GM19438 (cell line): ENCODE data around the gene FAM120A.
A peak's percentile ranks its signal among the peaks of the same experiment; 100 is the strongest.

Experiments used
- ATAC-seq: cut with Tn5 transposase; IDR thresholded peaks from one replicate; pipeline ENCODE4 v1.9.1; 2021; ENCODE audit warnings: low read depth; ENCODE audit not compliant: unreplicated experiment

Gene FAM120A

DNA sequence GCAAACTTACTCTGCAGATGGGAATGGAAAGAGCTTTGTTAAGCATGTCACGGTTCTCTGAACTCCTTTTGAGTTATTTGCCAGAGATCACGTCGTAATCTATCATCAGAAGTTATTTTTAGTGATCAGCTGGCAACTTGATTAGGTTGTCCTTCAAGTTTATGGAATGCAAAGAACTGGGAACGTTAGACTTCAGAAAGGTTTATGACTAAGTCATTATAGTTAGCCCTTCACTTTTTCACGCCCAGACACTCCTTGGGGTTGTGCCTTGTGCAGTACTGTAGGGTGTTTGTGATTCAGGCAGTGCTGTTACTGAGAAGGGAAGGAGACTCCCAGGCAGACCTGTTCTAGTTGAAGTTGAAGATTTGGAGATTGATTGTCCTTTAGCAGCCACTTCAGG is 98.1 kb downstream of the FAM120A start:
- no peak for ATAC-seq

DNA sequence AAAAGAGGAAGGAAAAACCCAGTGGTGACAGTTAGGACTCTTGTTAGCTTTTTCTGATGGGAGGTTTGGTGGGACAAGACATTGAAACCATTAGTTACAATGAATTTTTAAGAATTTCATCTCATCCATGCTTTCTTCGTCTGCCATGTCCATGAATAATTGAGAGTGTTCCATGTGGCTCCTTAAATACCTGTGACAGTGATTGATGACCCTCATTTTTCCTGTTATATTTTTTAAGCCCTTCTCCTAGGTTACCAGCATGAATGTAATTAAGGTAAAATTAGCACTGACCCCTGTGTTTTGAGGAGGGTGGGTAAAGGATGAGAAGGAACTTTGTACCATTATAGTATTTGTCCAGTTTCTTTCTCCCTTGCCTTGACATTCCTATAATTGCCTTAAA is 101.4 kb downstream of the FAM120A start:
- no peak for ATAC-seq

DNA sequence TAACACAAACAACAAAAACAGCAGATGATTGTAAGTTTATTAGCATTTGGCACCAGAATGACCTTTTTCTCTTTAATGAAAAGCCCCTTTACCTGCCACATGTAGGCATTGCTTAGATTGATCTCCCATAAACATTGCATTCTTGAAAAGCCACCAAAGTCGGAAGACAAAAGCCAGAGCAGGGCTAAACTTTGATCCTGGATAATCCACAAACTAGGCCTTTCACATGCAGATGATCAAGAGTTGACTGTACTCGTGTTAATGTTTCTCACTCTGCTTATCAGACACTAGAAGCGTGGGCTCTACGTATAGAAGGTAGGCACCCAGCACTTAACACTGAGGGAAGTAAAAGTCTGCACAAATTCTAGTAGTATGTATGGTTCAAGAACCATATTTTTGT is 103.9 kb downstream of the FAM120A start:
- ATAC-seq: no peak

DNA sequence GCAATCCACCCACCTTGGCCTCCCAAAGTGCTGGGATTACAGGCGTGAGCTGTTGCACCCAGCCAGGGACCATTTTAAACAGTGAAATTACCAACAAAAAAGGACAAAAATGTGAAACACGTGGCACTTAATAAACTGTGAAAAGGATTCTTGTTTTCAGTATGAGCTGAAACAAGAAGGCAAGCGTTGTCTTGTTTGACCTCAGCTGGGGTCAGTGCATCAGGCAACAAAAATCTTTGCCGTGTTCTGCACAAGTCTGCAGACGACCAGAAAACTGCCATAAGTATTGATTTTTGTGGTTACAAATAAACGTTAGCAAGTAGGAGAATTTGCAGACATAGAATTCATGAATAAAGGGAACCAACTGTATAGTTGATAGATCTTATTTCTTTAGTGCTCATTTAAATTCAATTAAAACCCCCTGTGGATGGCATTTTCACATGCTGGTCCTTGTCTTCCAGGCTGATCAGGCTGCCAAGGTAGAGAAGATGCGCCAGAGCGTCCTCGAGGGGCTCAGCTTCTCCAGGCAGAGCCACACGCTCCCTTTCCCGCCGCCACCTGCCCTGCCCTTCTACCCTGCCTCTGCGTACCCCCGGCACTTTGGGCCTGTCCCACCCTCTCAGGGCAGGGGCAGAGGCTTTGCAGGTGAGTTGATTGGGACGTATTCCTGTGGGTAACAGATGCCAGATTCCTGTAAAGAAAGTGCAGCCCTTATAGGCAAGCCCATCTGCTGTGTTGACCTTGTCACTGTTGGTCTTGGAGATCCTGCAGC is 106.1 kb downstream of the FAM120A start:
- ATAC-seq: no peak

DNA sequence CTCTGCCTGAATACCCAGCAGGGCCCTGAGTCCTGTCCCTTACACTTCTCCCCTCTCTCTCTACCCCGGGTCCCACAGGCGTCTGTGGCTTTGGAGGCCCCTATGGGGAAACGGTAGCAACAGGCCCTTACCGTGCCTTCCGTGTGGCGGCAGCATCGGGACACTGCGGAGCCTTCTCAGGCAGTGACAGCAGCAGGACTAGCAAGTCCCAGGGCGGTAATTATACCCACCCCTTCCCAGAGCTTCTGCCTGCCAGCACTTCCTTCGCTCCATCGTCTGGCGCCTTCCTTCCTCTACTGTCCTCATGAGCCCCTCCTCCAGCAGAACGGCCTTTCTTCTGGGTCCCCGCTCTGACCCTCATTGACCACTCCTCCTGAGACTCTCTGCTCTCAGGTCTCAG is 107.0 kb downstream of the FAM120A start:
- ATAC-seq: no peak

DNA sequence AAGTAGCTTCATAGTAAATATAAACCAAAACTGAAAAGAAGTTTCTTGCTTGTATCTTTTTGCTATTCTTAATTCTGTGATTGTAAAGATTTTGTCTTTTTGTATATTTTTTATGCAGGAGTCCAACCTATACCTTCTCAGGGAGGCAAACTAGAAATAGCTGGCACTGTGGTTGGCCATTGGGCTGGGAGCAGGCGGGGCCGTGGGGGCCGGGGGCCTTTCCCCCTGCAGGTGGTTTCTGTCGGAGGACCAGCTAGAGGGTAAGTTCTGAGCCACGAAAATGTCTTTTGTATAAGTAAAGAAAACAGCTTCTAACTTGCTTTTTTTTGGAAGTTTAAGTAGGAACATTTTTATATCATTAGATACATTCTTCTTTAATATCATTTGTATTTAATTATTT is 109.5 kb downstream of the FAM120A start:
- no peak for ATAC-seq

DNA sequence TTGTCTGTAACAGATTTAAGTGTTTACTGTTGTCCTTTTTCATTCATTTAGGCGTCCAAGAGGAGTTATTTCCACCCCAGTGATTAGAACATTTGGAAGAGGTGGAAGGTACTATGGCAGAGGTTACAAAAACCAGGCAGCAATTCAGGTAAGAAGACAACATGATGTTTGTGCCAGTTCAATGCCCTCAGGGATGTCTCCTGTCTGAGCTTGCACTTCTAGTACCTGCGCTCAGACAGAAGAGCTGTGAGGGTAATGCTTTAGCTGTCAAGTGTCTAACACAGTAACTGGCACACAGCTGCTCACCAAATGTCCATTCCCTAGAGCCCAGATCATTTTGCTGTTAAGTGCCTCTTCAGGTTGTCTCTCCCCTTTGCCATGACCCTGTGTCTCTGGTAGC is 110.7 kb downstream of the FAM120A start:
- no peak for ATAC-seq

DNA sequence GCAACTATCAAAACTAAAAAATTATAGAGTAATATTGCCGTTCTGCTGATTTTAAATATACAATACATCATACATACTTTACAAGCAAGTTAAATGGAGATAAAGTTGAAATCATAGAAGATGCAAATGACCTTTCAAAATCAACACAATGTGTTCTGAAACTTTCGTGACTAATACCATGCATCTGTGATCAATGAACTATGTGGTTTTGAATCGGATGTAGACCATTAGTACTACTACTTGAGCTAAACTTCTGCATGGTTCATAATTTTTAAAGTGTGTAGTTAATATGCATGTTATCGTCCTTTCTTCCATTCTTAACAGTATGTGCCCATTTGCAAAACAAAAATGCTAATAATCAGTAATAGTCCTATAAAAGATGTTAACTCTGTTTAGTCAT is 113.6 kb downstream of the FAM120A start:
- no peak for ATAC-seq

DNA sequence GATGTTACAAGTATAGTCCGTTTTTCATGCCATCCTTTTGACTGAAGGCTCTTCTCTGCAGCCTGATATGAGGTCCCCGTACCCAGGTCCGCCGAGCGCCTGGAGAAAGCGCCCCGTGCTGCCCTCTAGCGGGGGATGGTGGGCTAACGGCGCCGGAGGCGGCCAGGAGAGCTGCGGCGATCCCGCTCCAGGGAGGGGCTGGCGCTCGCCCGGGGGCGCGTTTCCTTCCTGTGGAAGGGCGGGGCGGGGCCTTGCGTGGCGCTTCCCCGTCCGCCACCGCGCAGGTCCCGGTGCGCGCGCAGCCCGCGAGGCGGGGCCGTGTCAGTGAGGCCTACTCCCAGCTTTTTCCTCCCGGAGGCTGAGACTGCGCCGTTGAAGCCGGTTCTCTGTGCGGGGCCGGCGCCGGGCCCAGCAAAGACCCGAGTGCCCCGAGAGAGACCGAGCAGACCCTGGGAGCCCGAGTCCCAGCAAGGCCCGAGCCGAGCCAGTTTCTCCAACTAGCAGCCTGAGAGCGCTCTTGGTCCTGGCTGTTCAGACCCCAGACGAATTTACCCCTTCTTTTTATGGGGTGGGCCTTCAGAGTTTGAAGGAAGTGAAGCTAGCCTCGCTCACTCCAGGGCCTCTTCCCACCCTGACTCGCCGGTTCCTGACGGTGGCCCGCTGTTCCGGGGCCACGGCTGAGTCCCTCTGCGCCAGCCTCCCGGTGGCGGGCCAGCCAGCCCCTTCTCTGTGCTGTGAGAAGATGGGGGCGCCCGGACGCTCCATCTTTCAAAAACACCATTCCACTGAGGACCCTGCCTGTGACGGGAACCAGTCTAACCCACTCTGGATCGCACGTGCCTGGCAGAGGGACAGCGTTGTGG is 115.2 kb downstream of the FAM120A start:
- peak; percentile 88 for ATAC-seq

DNA sequence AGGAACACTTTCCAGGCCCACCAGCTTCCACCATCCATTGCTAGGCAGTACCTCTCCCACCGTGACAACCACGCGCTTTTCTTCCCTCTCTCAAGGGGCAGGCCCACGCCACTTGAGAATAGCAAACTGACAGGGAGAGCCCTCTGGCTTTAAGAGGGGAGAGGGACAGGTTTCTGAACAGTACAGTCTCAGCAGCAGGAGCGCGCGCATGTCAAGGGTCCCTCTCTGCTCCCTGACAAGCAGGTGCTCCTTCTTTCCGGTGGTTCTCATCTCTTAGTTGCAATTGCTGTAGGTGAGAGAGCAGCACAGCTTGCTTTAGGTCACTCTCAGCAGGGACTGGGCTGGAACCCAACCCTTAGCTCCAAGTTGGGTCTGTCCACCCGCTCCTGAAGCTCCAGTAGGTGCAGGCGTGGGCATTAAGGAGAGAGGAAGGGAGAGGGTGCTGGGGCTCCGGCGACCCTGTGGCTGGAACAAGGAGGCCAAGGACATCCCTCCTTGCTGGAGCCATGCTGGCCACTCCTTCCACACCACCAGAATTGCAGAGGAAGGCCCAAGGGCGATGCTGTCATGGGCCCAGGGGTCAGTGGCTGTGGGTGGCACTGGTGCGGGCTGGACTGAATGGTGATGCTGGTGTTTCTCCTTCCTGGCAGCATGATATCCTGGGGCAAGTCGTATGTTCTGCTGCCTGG is 115.9 kb downstream of the FAM120A start:
- ATAC-seq: no peak

DNA sequence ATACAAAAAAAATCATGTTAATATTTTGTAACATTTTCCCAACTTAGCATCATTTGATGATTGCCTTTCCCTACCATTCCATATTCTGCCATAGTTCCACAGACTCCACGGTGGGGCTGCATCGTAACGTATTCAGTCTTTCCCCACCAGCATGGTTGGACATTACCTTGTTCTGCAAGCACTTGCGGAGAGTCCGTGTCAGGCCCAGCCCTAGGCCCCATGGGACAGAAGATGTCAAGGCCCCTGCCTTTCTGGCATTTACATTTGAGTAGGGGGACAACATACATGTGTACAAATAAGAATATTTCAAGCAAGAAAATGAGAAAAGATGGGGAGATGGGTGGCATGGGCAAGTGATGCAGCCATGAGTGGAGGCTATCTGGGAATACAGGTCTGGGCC is 116.7 kb downstream of the FAM120A start:
- no peak for ATAC-seq

DNA sequence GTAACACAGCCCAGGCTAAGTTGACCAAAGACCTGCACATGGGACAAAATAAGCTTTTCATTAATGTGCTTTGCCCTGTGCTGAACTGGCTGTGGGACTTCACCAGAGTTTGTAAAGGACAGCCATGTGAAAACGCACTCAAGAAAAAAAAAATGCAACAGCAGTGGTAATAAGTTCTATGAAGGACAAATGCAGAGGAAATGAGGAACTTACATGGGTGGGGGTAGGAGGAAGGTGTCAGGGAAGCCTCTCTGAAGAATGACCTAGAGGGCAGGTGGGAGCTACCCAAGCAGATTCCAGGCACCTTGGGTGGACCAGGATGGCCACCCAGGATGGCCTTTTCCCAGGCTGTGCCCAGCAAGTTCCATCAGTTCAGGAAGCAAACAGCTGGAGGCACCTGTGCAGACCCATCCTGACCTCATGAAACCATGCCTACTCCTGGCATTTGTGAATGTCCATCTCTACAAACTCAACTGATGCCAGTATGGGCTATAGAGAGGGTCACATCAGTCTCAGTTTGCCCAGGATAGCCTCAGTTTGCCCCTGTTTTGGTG is 118.2 kb downstream of the FAM120A start:
- no peak for ATAC-seq

DNA sequence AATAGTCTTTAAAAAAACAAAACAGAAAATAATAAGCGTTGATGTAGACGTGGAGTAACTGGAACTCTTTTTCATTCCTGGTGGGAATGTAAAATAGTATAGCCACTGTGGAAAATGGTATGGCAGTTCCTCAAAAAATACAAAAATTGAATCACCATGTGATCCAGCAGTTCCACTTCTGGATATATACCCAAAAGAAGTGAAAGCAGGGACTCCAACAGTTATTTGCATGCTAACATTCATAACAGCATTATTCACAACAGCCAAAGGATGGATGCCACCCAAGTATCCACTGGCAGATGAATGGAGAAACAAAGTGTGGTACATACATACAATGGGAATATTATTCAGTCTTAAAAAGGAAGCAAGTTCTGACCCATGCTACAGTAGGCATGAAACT is 120.7 kb downstream of the FAM120A start:
- no peak for ATAC-seq

DNA sequence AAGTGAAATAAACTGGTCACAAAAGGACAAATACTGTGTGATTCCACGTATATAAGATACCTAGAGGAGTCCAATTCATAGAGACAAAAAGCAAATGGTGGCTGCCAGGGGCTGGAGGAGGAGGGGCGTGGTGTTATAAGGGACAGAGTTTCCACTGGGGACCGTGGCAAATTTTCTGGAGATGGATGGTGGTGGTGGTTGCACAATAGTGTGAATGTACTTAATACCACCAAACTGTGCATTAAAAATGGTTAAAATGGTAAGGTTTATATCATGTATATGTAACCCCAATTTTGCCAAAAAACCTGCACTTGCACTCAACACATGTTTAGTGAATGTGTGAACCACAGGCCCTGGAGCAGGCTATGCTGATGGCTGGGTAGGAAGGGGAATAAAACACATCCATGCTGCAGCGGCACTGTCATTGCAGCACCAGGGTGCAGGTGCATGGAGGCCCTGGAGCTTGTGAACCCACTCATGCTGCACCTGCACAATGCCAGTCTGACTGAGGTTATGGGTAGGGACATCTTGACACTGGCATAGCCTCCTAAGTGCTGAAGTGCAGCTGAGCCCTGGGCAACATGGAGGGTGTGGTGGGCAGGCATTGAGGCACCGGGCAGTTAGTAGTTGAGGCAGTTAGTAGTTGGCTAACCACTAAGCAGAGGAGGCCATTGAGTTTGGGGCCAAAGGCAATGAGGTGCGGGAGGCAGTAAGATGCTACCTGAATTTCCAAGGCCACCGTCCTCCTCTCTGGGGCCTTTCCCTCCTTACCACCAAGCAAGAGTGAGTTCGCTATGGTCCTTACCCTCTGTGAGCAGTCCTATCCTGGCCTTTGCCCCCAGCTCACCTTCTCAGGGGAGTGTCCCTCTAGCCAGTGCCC is 121.4 kb downstream of the FAM120A start:
- ATAC-seq: no peak

DNA sequence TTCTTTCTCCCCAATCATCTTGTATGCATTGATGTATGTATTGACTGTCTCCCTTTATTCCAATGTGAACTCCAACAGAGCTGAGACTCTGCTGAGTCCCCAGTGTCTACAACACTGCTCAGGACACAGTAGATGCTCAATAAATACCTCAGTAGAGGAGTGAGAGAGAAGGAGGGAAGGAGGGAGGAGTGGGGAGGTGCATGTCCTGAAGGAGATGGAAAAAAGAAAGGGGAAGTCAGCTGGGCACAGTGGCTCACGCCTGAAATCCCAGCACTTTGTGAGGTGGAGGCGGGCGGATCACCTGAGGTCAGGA is 122.0 kb downstream of the FAM120A start:
- no peak for ATAC-seq

DNA sequence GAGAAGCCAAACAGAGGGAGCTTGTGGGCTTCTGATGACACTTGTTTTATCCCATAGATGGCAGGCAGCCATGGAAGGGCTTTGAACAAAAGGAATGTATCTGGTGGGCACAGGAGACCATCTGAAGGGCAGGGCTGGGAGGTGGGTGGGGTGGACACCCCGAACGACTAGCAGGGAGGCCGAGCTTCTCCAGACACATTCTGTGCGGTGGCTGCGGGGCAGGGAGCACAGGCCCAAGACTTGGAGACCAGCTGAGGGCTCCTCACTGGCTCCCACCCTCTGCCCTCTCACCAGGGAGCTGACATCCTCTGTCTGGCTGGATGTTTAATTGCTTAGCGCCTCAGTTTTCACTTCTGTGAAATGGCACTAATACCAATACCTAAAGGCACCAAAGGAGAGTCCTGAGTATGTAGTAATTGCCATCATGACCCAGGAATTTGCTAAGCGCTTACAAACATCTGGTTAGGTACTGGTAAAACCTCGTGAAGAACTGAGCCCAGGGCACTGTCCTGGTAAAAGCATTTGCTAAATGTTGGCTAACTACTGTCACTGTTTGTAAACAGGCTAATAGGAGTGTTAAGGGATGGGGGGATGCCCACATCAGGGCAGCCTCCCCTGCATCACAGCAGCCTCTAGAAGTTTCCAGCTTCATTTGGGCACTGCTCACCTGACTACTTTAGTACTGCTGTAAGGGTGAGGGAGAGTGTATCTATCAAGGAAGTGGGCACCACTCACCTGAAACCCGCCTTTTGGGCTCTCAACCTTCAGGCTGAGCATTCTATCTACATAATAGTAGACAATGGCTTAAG is 122.8 kb downstream of the FAM120A start:
- no peak for ATAC-seq

DNA sequence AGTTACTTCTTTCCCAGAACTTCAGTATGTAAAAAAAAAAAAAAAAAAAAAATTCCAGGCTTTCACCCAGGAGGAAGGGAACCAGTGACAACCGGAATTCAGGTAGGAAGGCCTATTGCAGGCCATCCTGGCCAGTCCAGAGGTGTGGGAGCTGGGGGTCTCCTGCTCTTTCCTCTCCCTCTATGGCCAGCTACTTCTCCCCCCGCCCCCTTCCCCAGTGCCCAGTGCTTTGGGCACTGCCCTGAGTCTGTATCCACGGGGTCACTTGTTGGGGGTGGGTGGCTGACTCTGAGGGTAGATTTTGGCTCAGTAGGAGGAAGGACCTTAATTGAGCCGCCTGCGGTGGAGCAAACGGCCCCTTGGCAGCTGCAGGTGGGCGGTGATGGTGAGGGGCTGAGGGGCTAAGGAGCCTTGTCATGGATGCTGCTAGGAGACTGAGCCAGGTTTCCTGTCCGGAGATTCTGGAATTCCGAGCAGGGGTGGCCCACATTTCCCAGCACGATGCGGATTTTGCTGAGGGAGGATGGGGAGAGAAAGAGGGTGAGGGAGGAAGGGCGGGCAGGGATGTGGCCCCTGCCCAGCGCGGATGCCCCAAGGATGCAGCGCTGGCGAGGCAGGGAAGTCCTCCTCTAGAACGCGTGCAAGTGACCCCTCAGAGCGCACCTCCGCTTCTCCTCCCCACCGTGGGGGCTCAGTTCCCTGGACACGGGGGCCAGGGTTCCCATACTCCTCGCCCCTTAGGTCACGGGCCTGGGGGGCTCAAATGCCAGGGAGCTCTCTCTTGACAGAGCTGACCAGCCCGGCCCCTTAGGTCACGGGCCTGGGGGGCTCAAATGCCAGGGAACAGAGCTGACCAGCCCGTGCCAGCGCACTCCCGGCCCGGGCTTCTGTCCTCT is 123.7 kb downstream of the FAM120A start:
- no peak for ATAC-seq

DNA sequence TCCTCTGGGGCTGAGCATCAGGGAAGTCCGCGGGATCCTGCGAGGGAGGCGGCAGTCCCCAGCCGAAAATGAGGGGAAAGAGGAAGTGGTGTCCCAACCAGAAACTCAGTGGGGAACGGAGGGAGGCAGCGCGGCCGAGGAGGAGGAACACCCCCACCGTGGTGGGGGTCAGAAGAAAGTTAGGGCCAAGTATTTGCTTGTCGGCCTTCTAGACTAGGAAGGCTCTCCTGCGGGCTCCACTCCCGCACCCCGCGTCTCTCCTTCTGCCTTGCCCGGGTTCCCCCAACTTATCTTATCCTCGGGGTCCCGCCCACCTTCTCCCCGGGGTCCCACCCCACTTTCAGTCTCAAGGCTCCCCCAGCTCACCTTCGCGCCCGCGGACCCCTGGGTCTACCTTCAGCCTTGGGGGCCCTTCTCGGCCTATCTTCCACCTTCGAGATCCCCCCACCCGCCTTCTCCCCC is 124.3 kb downstream of the FAM120A start:
- peak; percentile 45 for ATAC-seq
